Hematopoietic multipotent progenitor cell treated with erythropoietin and hydrocortisone succinate and interleukin-3 and kit ligand, for 4 days (in vitro differentiated cells): ENCODE results near the gene OLFML1.

Experiments
- DNase-seq: peaks from one replicate; pipeline ENCODE4 v3.0.0-alpha.2; 2015

OLFML1 gene

GRCh38 chr11:7484131-7484530 lies 1.2 kb upstream of the OLFML1 start:
- no peak for DNase-seq

GRCh38 chr11:7484645-7485044 lies 661 bp upstream of the OLFML1 start:
- DNase-seq, result no peak

- no peak for DNase-seq
Observed at GRCh38 chr11:7486098-7486780, 933 bp downstream of the OLFML1 start.

GRCh38 chr11:7486781-7487140 lies 1.5 kb downstream of the OLFML1 start:
- no peak for DNase-seq

GRCh38 chr11:7487360-7487759 lies 2.1 kb downstream of the OLFML1 start:
- DNase-seq, result no peak

GRCh38 chr11:7488681-7489080 lies 3.4 kb downstream of the OLFML1 start:
- no peak for DNase-seq

GRCh38 chr11:7489376-7489775 lies 4.1 kb downstream of the OLFML1 start:
- DNase-seq, result no peak

- DNase-seq, result no peak
Observed at GRCh38 chr11:7490054-7490453, 4.7 kb downstream of the OLFML1 start.

- DNase-seq, result no peak
Observed at GRCh38 chr11:7490535-7490934, 5.2 kb downstream of the OLFML1 start.

GRCh38 chr11:7492253-7492652 lies 6.9 kb downstream of the OLFML1 start:
- no peak for DNase-seq

GRCh38 chr11:7493670-7494069 lies 8.4 kb downstream of the OLFML1 start:
- DNase-seq, result no peak

GRCh38 chr11:7494086-7494745 lies 8.9 kb downstream of the OLFML1 start:
- DNase-seq, result peak; percentile 49

GRCh38 chr11:7495882-7496551 lies 10.7 kb downstream of the OLFML1 start:
- DNase-seq, result peak; percentile 58

GRCh38 chr11:7498193-7498592 lies 12.9 kb downstream of the OLFML1 start:
- DNase-seq, result peak; percentile 40

GRCh38 chr11:7499081-7499480 lies 13.8 kb downstream of the OLFML1 start:
- DNase-seq, result no peak

GRCh38 chr11:7500251-7500650 lies 14.9 kb downstream of the OLFML1 start:
- DNase-seq, result no peak

- DNase-seq, result no peak
Observed at GRCh38 chr11:7501251-7501650, 15.9 kb downstream of the OLFML1 start.

- DNase-seq, result no peak
Observed at GRCh38 chr11:7501894-7502293, 16.6 kb downstream of the OLFML1 start.

- no peak for DNase-seq
Observed at GRCh38 chr11:7506243-7506642, 20.9 kb downstream of the OLFML1 start.

GRCh38 chr11:7508087-7508486 lies 22.8 kb downstream of the OLFML1 start:
- DNase-seq, result no peak

GRCh38 chr11:7509966-7510365 lies 24.7 kb downstream of the OLFML1 start:
- no peak for DNase-seq

- DNase-seq, result peak; percentile 47
Observed at GRCh38 chr11:7511401-7511800, 26.1 kb downstream of the OLFML1 start.

GRCh38 chr11:7512525-7513233 lies 27.4 kb downstream of the OLFML1 start:
- DNase-seq, result peak; percentile 79
